Caco-2 (cell line): Measurements from ENCODE around the gene FLT1. TPM values are rescaled to one million over a fixed set of nuclear protein-coding genes. Genes with fewer than 3 reads are reported as not detected.

ENCODE experiments used
- BruUV-seq: library from RNA; stranded (reverse); fragments of 400-500 nt; replicated peaks from 2 replicates; lab custom pipeline; 2021; lab: Mats Ljungman, UMichigan
- CTCF ChIA-PET: fragments of 300-600 bp; sonication (Branson Sonifier 250); formaldehyde crosslinking; loops from one replicate; lab custom pipeline; 2022; ENCODE audit warnings: antibody characterized with exemption; lab: Charles Lee
- POLR2A ChIA-PET: fragments of 300-600 bp; sonication (Branson Sonifier 250); formaldehyde crosslinking; loops from one replicate; lab custom pipeline; 2022; ENCODE audit warnings: antibody characterized with exemption; lab: Charles Lee
- DNase-seq, 2 experiments: peaks; one replicate each; pipeline versions ENCODE4 v3.0.0 to v3.0.0-alpha.2; 2020 to 2022
- H3K27me3 ChIP-seq: replicated peaks from 2 replicates; pipeline ENCODE4 v1.6.0; 2011; ENCODE audit warnings: low read length; ENCODE audit not compliant: control insufficient read depth, insufficient read depth
- H3K36me3 ChIP-seq: 2 replicates; pipeline ENCODE4 v1.5.1; 2011; ENCODE audit warnings: low read length; ENCODE audit not compliant: control insufficient read depth, insufficient read depth
- H3K4me1 ChIP-seq: fragments of 250-450 bp; sonication (Bioruptor Pico); 2 replicates; pipeline ENCODE4 v1.5.1; 2020; ENCODE audit warnings: mild to moderate bottlenecking
- H3K4me3 ChIP-seq: 2 replicates; pipeline ENCODE4 v1.5.1; 2011; ENCODE audit warnings: low read depth, mild to moderate bottlenecking, control low read depth, low read length
- H3K9me3 ChIP-seq: fragments of 250-450 bp; sonication (Bioruptor Pico); 2 replicates; pipeline ENCODE4 v1.5.1; 2020; ENCODE audit warnings: mild to moderate bottlenecking, moderate library complexity
- H3K27ac Mint-ChIP-seq: one replicate; pipeline ENCODE4 v1.8.0; 2022; ENCODE audit warnings: mixed read lengths; ENCODE audit not compliant: unreplicated experiment
- H3K27me3 Mint-ChIP-seq: one replicate; pipeline ENCODE4 v1.8.0; 2022; ENCODE audit warnings: mixed read lengths; ENCODE audit not compliant: insufficient read depth, unreplicated experiment
- H3K36me3 Mint-ChIP-seq: one replicate; pipeline ENCODE4 v1.8.0; 2022; ENCODE audit warnings: mild to moderate bottlenecking, mixed read lengths; ENCODE audit not compliant: insufficient read depth, unreplicated experiment
- H3K4me1 Mint-ChIP-seq: one replicate; pipeline ENCODE4 v1.8.0; 2022; ENCODE audit warnings: low read depth, mixed read lengths; ENCODE audit not compliant: unreplicated experiment
- H3K4me3 Mint-ChIP-seq: one replicate; pipeline ENCODE4 v1.8.0; 2022; ENCODE audit warnings: mild to moderate bottlenecking, moderate library complexity, mixed read lengths; ENCODE audit not compliant: unreplicated experiment
- H3K9me3 Mint-ChIP-seq: one replicate; pipeline ENCODE4 v1.8.0; 2022; ENCODE audit warnings: mixed read lengths; ENCODE audit not compliant: unreplicated experiment
- CTCF ChIP-seq, 2 experiments: fragments of 200-600 bp in 1 of 2; IDR thresholded peaks; 1 replicate in 1 of 2; 2 replicates in 1 of 2; pipeline versions ENCODE4 v1.5.1 to v1.8.0; 2011 to 2022; ENCODE audit warnings: antibody characterized with exemption in 1 of 2, control low read depth in 1 of 2, inconsistent platforms in 1 of 2, low read depth in 1 of 2, low read length in 1 of 2, mild to moderate bottlenecking in 1 of 2, moderate library complexity in 1 of 2; ENCODE audit not compliant: insufficient read depth in 1 of 2, severe bottlenecking in 1 of 2, unreplicated experiment in 1 of 2
- intact Hi-C: fragments of 100-400 bp; cut with micrococcal nuclease; formaldehyde crosslinking; loops from one replicate; pipeline ENCODE4 v1.10.0; 2022; ENCODE audit not compliant: unreplicated experiment
- total RNA-seq: library from RNA; stranded (reverse); gene quantifications from 2 replicates; pipeline ENCODE4 v1.2.3, GENCODE V29; 2022

FLT1 gene
- total RNA-seq, 1 experiment from 2014 or later = 0.66 TPM

GRCh38 chr13:28321756-28322155, 173.2 kb downstream of the FLT1 start:
- no peaks in the 10 kb centered on the region for H3K27me3 Mint-ChIP-seq
- CTCF ChIA-PET = interaction anchor here (0.7 kb wide), 1 partner anchor 702 kb away, joined by 3 read pairs; no protein-coding TSS in a partner anchor
- H3K9me3 ChIP-seq = no peaks in the 10 kb centered on the region
- POLR2A ChIA-PET = no interaction called here
- no peak overlapping the region for H3K4me3 ChIP-seq
- no peaks in the 10 kb centered on the region for H3K36me3 Mint-ChIP-seq
- no peak for TF ChIP-seq CTCF (IDR thresholded peaks at IDR 0.05; ENCODE audit: insufficient read depth in 1 of 2, low read depth in 1 of 2, low read length in 1 of 2, severe bottlenecking in 1 of 2, unreplicated experiment in 1 of 2)
- no peak overlapping the region for H3K27ac Mint-ChIP-seq
- BruUV-seq = no TSS peak
- H3K9me3 Mint-ChIP-seq = no peaks in the 10 kb centered on the region
- no peak for DNase-seq
- H3K4me1 ChIP-seq = 0 out of 2 replicates have a peak, but pooled peaks cover 3% of the 10 kb centered on the region
- intact Hi-C loops = loop anchor here (5.0 to 10.0 kb wide), 4 partner anchors 153 to 476 kb away; partner anchors contain the start of gene POMP
- H3K4me1 Mint-ChIP-seq = peaks cover 8% of the 10 kb centered on the region
- H3K27me3 ChIP-seq = no peaks in the 10 kb centered on the region
- no peak overlapping the region for H3K4me3 Mint-ChIP-seq
- no peaks in the 10 kb centered on the region for H3K36me3 ChIP-seq

- Mint-ChIP-seq H3K9me3 (no peaks in the 10 kb centered on the region), H3K27ac (no peak overlapping the region), H3K4me1 (peaks cover 7% of the 10 kb centered on the region), H3K27me3 (no peaks in the 10 kb centered on the region), H3K4me3 (no peak overlapping the region), H3K36me3 (no peaks in the 10 kb centered on the region)
- CTCF ChIA-PET = interaction anchor here (0.7 kb wide), 1 partner anchor 701 kb away, joined by 3 read pairs; no protein-coding TSS in a partner anchor
- POLR2A ChIA-PET = no interaction called here
- Histone ChIP-seq H3K27me3 (no peaks in the 10 kb centered on the region), H3K4me3 (no peak overlapping the region), H3K9me3 (no peaks in the 10 kb centered on the region), H3K4me1 (peaks cover 6% of the 10 kb centered on the region; the same call in 1 of the 2 replicates), H3K36me3 (no peaks in the 10 kb centered on the region)
- no peak for TF ChIP-seq CTCF (IDR thresholded peaks at IDR 0.05; ENCODE audit: insufficient read depth in 1 of 2, low read depth in 1 of 2, low read length in 1 of 2, severe bottlenecking in 1 of 2, unreplicated experiment in 1 of 2)
- intact Hi-C loops = loop anchor here (5.0 to 10.0 kb wide), 4 partner anchors 154 to 476 kb away; partner anchors contain the start of gene POMP
- no TSS peak for BruUV-seq
- DNase-seq = no peak
These were observed 173.9 kb downstream of the FLT1 start for GRCh38 chr13:28320884-28321574.

GRCh38 chr13:28320209-28320608, 174.7 kb downstream of the FLT1 start:
- H3K27ac Mint-ChIP-seq = no peak overlapping the region
- no peak for DNase-seq
- Histone ChIP-seq H3K36me3 (no peaks in the 10 kb centered on the region), H3K4me1 (peaks cover 9% of the 10 kb centered on the region; the same call in 1 of the 2 replicates), H3K27me3 (no peaks in the 10 kb centered on the region), H3K4me3 (no peak overlapping the region), H3K9me3 (no peaks in the 10 kb centered on the region)
- peaks cover 7% of the 10 kb centered on the region for H3K4me1 Mint-ChIP-seq
- POLR2A ChIA-PET = no interaction called here
- intact Hi-C loops = loop anchor here (5.0 to 10.0 kb wide), 4 partner anchors 155 to 477 kb away; partner anchors contain the start of gene POMP
- H3K27me3 Mint-ChIP-seq = no peaks in the 10 kb centered on the region
- H3K36me3 Mint-ChIP-seq = no peaks in the 10 kb centered on the region
- CTCF ChIA-PET = no interaction called here
- no peak for TF ChIP-seq CTCF (IDR thresholded peaks at IDR 0.05; ENCODE audit: insufficient read depth in 1 of 2, low read depth in 1 of 2, low read length in 1 of 2, severe bottlenecking in 1 of 2, unreplicated experiment in 1 of 2)
- H3K9me3 Mint-ChIP-seq = no peaks in the 10 kb centered on the region
- H3K4me3 Mint-ChIP-seq = no peak overlapping the region
- BruUV-seq = no TSS peak
